Loucy (cell line): ENCODE data around the gene OXLD1.

Experiments used
- H2AFZ ChIP-seq: fragments of 200-600 bp; sonication (generic); 2 replicates; pipeline ENCODE4 v1.6.0; 2016; ENCODE audit warnings: antibody characterized with exemption, mild to moderate bottlenecking, low read length, moderate library complexity
- H3F3A ChIP-seq: fragments of 200-600 bp; 2 replicates; pipeline ENCODE4 v1.6.0; 2016; ENCODE audit warnings: antibody characterized with exemption, low read depth, mild to moderate bottlenecking
- H3K27me3 ChIP-seq: fragments of 200-600 bp; sonication (generic); 2 replicates; pipeline ENCODE4 v1.6.1; 2014; ENCODE audit warnings: low read length, mild to moderate bottlenecking; ENCODE audit not compliant: insufficient read depth, poor library complexity, severe bottlenecking
- H3K36me3 ChIP-seq: fragments of 200-600 bp; sonication (generic); 2 replicates; pipeline ENCODE4 v1.6.1; 2016; ENCODE audit warnings: low read length; ENCODE audit not compliant: insufficient read depth
- H3K4me1 ChIP-seq: fragments of 200-600 bp; sonication (generic); 2 replicates; pipeline ENCODE4 v1.5.1; 2014; ENCODE audit warnings: low read length, mild to moderate bottlenecking; ENCODE audit not compliant: insufficient read depth, poor library complexity, severe bottlenecking
- H3K4me2 ChIP-seq: fragments of 200-600 bp; sonication (generic); 2 replicates; pipeline ENCODE4 v1.6.0; 2014; ENCODE audit warnings: antibody characterized with exemption, low read length, low read depth, mild to moderate bottlenecking; ENCODE audit not compliant: poor library complexity, severe bottlenecking
- H3K4me3 ChIP-seq: fragments of 200-600 bp; sonication (generic); 2 replicates; pipeline ENCODE4 v1.5.1; 2014; ENCODE audit warnings: low read length, mild to moderate bottlenecking, mixed read lengths; ENCODE audit not compliant: poor library complexity, severe bottlenecking
- H3K79me2 ChIP-seq: fragments of 200-600 bp; sonication (generic); 2 replicates; pipeline ENCODE4 v1.6.1; 2014; ENCODE audit warnings: low read length; ENCODE audit not compliant: insufficient read depth
- H3K9ac ChIP-seq: fragments of 200-600 bp; sonication (generic); 2 replicates; pipeline ENCODE4 v1.6.0; 2014; ENCODE audit warnings: mild to moderate bottlenecking, low read depth, low read length, moderate library complexity; ENCODE audit not compliant: poor library complexity, severe bottlenecking
- H3K9me2 ChIP-seq: fragments of 200-600 bp; sonication (generic); replicated peaks from 2 replicates; pipeline ENCODE4 v1.6.1; 2016; ENCODE audit warnings: low read depth, low read length, mixed read lengths
- H3K9me3 ChIP-seq: fragments of 200-600 bp; sonication (generic); 2 replicates; pipeline ENCODE4 v1.6.1; 2014; ENCODE audit warnings: mild to moderate bottlenecking, antibody characterized with exemption, low read length, low read depth; ENCODE audit not compliant: insufficient read depth
- H4K20me1 ChIP-seq: fragments of 200-600 bp; sonication (generic); 2 replicates; pipeline ENCODE4 v1.6.0; 2014; ENCODE audit warnings: antibody characterized with exemption, low read length, mild to moderate bottlenecking; ENCODE audit not compliant: insufficient read depth, poor library complexity, severe bottlenecking
- CTCF ChIP-seq: fragments of 200-600 bp; sonication (generic); conservative IDR thresholded peaks from 2 replicates; pipeline ENCODE4 v1.5.1; 2014; ENCODE audit warnings: mild to moderate bottlenecking, antibody characterized with exemption, low read length
- EZH2phosphoT487 ChIP-seq: fragments of 200-600 bp; IDR thresholded peaks from 2 replicates; pipeline ENCODE4 v1.6.1; 2018; ENCODE audit warnings: antibody characterized with exemption, mild to moderate bottlenecking, moderate library complexity, borderline replicate concordance

Gene OXLD1

GRCh38 chr17:81650951-81651350, 15.5 kb downstream of the OXLD1 start:
- no peak for TF ChIP-seq EZH2phosphoT487
- TF ChIP-seq CTCF: no peak
- peaks cover 16% of the 10 kb centered on the region for H3K4me1 ChIP-seq
- no peaks in the 10 kb centered on the region for H3K36me3 ChIP-seq
- no peaks in the 10 kb centered on the region for H3K9me2 ChIP-seq
- no peaks in the 10 kb centered on the region for H3K9me3 ChIP-seq
- H4K20me1 ChIP-seq: no peaks in the 10 kb centered on the region
- H3K79me2 ChIP-seq: no peaks in the 10 kb centered on the region
- H3K27me3 ChIP-seq: no peaks in the 10 kb centered on the region
- no peak overlapping the region for H3K4me3 ChIP-seq
- no peak overlapping the region for H3K4me2 ChIP-seq
- no peak overlapping the region for H2AFZ ChIP-seq
- H3K9ac ChIP-seq: no peak overlapping the region
- no peaks in the 10 kb centered on the region for H3F3A ChIP-seq

GRCh38 chr17:81648707-81649085, 17.7 kb downstream of the OXLD1 start:
- Histone ChIP-seq H3K4me1 (peaks cover 11% of the 10 kb centered on the region), H3K9ac (no peak overlapping the region), H3K36me3 (no peaks in the 10 kb centered on the region), H3K9me2 (no peaks in the 10 kb centered on the region), H3K27me3 (no peaks in the 10 kb centered on the region), H3K4me3 (no peak overlapping the region), H3K4me2 (no peak overlapping the region), H4K20me1 (no peaks in the 10 kb centered on the region), H3K9me3 (no peaks in the 10 kb centered on the region), H3F3A (no peaks in the 10 kb centered on the region), H2AFZ (no peak overlapping the region), H3K79me2 (no peaks in the 10 kb centered on the region)
- no peak for TF ChIP-seq CTCF
- TF ChIP-seq EZH2phosphoT487: no peak

- Histone ChIP-seq H2AFZ (no peak overlapping the region), H3K9me2 (no peaks in the 10 kb centered on the region), H3K36me3 (no peaks in the 10 kb centered on the region), H3K9ac (no peak overlapping the region), H3K27me3 (no peaks in the 10 kb centered on the region), H3F3A (no peaks in the 10 kb centered on the region), H3K79me2 (no peaks in the 10 kb centered on the region), H3K9me3 (no peaks in the 10 kb centered on the region), H3K4me2 (no peak overlapping the region), H3K4me1 (peaks cover 6% of the 10 kb centered on the region), H4K20me1 (no peaks in the 10 kb centered on the region), H3K4me3 (no peak overlapping the region)
- TF ChIP-seq EZH2phosphoT487 (no peak), CTCF (no peak)
These were observed 18.2 kb downstream of the OXLD1 start for GRCh38 chr17:81648013-81648706.
